ENCODE measurements around the gene ARRB1. TPM values are rescaled to one million over a fixed set of nuclear protein-coding genes. Genes with fewer than 3 reads are reported as not detected.

The ARRB1 gene
- total and polyA plus RNA-seq, 4 donors, result 39.8 to 145 (median 55.2) TPM

- Histone ChIP-seq H3K27ac (ENCODE audit: low read depth in 1 of 2, low read length in 1 of 2) (no peak overlapping the region), H3K9me3 (ENCODE audit: control insufficient read depth in 4 of 4, insufficient read depth in 3 of 4, low read length in 3 of 4) (no peaks in the 10 kb centered on the region), H3K4me1 (ENCODE audit: control insufficient read depth in 5 of 5, insufficient read depth in 5 of 5, low read length in 5 of 5) (no peaks in the 10 kb centered on the region), H3K4me3 (no peak overlapping the region), H3K27me3 (ENCODE audit: control insufficient read depth in 3 of 3, insufficient read depth in 3 of 3, low read length in 2 of 3) (no peaks in the 10 kb centered on the region), H3K9ac (ENCODE audit: insufficient read depth in 1 of 2, low read length in 2 of 2) (no peak overlapping the region), H3K36me3 (ENCODE audit: control insufficient read depth in 4 of 4, insufficient read depth in 4 of 4, low read length in 4 of 4) (no peaks in the 10 kb centered on the region)
- no peak for TF ChIP-seq CTCF (IDR thresholded peaks at IDR 0.05; ENCODE audit: control extremely low read depth, extremely low read depth)
- no peak for DNase-seq
- ATAC-seq (ENCODE audit: insufficient read depth, low FRiP score), result no peak
Observed at GRCh38 chr11:75214843-75215242, 136.6 kb downstream of the ARRB1 start.

- DNase-seq (peak; percentile 84 to 88 (median 85)), ATAC-seq (ENCODE audit: insufficient read depth, low FRiP score) (peak; percentile 51)
- no peak overlapping the region for H3K4me3 ChIP-seq
- no peaks in the 10 kb centered on the region for H3K36me3 ChIP-seq (ENCODE audit: control insufficient read depth in 4 of 4, insufficient read depth in 4 of 4, low read length in 4 of 4)
- no peak for TF ChIP-seq CTCF (IDR thresholded peaks at IDR 0.05; ENCODE audit: control extremely low read depth, extremely low read depth)
- 4% methylated on average over 8 of the region's 8 CpGs for WGBS, 2 donors
- no peaks in the 10 kb centered on the region for H3K27me3 ChIP-seq (ENCODE audit: control insufficient read depth in 3 of 3, insufficient read depth in 3 of 3, low read length in 2 of 3)
- H3K4me1 ChIP-seq (ENCODE audit: control insufficient read depth in 5 of 5, insufficient read depth in 5 of 5, low read length in 5 of 5), result no peaks in the 10 kb centered on the region
- H3K27ac ChIP-seq (ENCODE audit: low read depth in 1 of 2, low read length in 1 of 2), result no peak overlapping the region
- H3K9me3 ChIP-seq (ENCODE audit: control insufficient read depth in 4 of 4, insufficient read depth in 3 of 4, low read length in 3 of 4), result no peaks in the 10 kb centered on the region
- H3K9ac ChIP-seq (ENCODE audit: insufficient read depth in 1 of 2, low read length in 2 of 2), result no peak overlapping the region
Observed at GRCh38 chr11:75214411-75214821, 137.0 kb downstream of the ARRB1 start.

Small RNA genes within 50 kb of the gene (small RNA-seq; reads per million reads assigned to genes)
- gene MIR326 (ENCODE audit: low replicate concordance) (5.2 reads per million, percentile 94 among the genes with 10 or more reads in this experiment), gene SNORD15A (ENCODE audit: low replicate concordance) (not detected)

Other genes starting within 250 kb of the ARRB1 start
- 100 to 1,000 TPM in 1 of 2 donors, 10 to 100 TPM in 1; 45.6 to 244 TPM for gene SLCO2B1, start 200.6 kb downstream of the ARRB1 start, total RNA-seq
- gene SLCO2B1, start 200.6 kb downstream of the ARRB1 start, polyA plus RNA-seq, result 10 to 100 TPM; 22.2 to 64.8 TPM
- under 1 TPM; 0.11 to 0.58 TPM for gene TPBGL, start 110.9 kb downstream of the ARRB1 start, total RNA-seq
- under 1 TPM; 0.12 to 0.55 TPM for gene TPBGL, start 110.9 kb downstream of the ARRB1 start, polyA plus RNA-seq
- 1,000 to 10,000 TPM; 1,036 to 2,104 TPM for gene RPS3, start 47.9 kb upstream of the ARRB1 start, total RNA-seq
- 1,000 to 10,000 TPM; 2,193 to 2,813 TPM for gene RPS3, start 47.9 kb upstream of the ARRB1 start, polyA plus RNA-seq
- 1 to 10 TPM; 1.2 to 2.3 TPM for gene KLHL35, start 81.5 kb upstream of the ARRB1 start, total RNA-seq
- 1 to 10 TPM in 1 of 2 donors, under 1 TPM in 1; 0.62 to 2.4 TPM for gene KLHL35, start 81.5 kb upstream of the ARRB1 start, polyA plus RNA-seq
- 10 to 100 TPM; 15.9 to 24.7 TPM for gene GDPD5, start 174.3 kb upstream of the ARRB1 start, total RNA-seq
- 1 to 10 TPM; 6.2 to 8.2 TPM for gene GDPD5, start 174.3 kb upstream of the ARRB1 start, polyA plus RNA-seq
- 100 to 1,000 TPM; 234 to 585 TPM for gene SERPINH1, start 210.6 kb upstream of the ARRB1 start, total RNA-seq
- 100 to 1,000 TPM; 112 to 340 TPM for gene SERPINH1, start 210.6 kb upstream of the ARRB1 start, polyA plus RNA-seq